GM18526 (cell line): ENCODE data around the gene LUC7L.

Source experiments
- POLR2A ChIP-seq: IDR thresholded peaks from 3 replicates; pipeline ENCODE4 v1.6.1; 2011; ENCODE audit not compliant: insufficient read length; ENCODE audit errors: extremely low read depth

Gene LUC7L

DNA sequence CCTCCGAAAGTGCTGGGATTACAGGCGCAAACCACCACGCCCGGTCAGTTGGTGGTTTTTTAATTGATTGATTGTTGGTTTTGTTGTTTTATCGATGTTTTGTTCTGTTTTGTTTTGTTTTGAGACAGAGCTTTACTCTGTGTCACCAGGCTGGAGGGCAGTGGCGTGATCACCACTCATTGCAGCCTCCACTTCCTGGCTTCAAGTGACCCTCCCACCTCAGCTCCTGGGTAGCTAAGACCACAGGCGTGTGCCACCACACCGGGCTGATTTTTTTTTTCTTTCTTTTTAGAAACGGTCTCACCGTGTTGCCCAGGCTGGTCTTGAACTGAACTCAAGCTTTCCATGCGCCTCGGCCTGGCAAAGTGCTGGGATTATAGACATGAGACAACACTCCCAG is 17.8 kb upstream of the LUC7L start:
- TF ChIP-seq POLR2A, result no peak

DNA sequence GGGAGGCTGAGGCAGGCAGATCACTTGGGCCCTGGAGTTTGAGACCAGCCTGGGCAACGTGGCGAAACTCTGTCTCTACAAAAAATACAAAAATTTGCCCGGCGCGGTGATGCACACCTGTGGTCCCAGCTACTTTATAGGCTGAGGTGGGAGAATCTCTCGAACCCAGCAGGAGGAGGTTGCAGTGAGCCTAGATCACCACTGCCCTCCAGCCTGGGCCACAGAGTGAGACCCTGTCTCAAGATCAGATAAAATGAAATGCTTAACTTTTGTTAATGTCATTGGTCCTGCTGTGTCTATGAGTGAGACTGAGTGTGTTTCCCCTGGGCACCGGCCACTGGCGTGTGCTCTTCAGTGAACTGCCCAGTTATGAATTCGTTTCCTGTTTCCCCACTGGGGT is 15.9 kb upstream of the LUC7L start:
- TF ChIP-seq POLR2A, result no peak

DNA sequence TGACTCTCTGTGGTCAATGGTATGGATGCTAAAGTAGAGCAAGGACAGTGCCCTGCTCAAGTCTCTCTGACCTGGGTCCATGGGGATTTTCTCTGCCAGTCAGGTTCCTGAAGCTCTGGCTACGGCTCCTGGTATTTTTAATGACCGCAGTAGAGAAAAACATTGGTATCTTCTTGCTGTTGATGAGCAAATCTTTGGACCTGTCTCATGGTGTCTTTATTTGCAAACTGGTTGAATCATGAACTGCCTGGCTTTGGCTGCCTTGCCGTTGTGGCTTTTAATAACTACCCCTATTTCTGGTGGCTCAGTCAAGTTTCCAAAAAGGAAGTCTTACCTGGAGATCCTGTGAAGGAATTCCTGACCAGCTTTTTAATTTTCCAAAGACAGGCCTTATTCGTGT is 14.1 kb upstream of the LUC7L start:
- no peak for TF ChIP-seq POLR2A

DNA sequence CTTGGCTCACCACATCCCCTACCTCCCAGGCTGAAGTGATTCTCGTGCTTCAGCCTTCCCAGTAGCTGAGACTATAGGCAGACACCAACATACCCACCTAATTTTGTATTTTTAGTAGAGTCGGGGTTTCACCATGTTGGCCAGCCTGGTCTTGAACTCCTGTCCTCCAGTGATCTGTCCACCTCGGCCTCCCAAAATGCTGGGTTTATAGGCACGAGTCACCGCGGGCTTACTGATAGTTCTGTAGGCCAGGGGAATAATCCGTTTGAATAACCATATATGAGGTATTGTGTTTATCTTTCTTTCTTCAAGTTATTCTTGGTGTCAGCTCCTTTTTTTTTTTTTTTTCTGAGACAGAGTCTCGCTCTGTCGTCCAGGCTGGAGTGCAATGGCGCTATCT is 13.0 kb upstream of the LUC7L start:
- TF ChIP-seq POLR2A, result no peak

DNA sequence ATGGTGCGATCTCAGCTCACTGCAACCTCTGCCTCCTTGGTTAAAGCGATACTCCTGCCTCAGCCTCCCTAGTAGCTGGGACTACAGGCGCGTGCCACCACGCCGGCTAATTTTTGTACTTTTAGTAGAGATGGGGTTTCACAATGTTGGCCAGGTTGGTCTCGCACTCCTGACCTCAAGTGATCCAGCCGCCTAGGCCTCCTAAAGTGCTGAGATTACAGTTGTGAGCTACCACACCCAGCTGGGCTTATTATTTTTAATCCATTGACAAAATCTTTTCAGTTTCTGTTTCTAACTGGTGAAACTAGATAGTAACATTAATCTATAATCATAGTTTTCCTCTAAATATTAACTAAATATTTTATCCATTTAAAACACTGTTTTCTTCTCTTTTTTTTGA is 11.3 kb upstream of the LUC7L start:
- no peak for TF ChIP-seq POLR2A

DNA sequence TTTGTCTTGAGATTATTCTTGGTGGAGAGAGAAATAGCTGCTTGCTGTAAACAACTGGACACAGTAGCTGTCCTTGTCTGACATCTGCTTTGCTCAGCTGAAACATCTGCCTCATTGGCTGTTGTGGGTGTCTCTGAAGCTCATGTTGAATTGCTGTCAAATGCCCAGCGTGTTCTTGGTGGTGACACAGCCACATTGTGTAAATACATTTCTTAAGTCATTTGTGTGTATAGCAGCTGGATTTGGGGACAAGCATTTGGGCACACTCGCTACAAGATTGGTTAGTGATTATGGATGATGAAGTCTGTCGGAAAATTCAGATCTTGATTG is 10.7 kb upstream of the LUC7L start:
- TF ChIP-seq POLR2A, result no peak

DNA sequence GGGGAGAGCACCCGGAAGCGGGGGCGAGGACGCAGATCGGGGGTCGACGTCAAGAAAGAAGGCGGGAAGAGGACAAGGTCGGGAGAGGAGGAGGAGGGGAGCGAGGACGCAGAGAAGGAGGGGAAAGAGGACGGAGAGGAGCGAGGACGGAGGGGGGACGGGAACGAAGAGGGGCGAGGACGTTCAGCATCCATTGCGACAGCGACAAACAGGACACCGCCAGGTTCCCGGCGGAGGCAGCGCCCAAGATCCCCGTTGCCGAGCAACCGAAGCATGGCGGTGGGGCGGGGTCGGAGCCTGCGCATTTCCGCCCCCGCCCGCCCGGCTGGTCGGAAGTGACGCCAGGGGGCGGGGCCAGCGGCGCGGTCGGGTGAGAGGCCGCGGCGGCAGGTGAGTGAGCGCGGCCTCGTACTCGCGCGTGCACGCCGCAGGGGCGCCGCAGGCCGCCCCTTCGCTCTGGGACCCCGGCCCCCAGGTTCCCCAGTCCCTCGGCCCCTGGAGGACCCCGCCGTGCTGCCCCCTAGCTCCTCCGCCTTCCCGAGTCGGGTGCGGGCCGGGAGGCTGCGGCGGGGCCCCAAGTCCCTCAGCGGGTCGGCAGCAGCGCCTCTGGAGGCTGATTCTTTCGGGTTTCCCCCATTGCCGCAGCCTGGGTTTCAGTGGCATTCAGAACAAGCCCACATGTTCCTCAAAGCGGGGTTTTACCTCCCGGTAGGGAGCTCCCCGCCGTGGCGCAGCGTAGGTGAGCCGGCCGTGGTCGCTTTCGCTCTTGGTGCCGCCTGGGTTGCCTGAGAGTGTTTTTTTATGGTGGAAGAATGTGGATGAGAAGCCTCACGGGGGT is 5.4 kb upstream of the LUC7L start, which contains the start of gene FAM234A:
FAM234A (plus strand) TSS at position 354 of the 838 bp plus-strand sequence. CDS start 19,593 bp downstream, outside the sequence.
- TF ChIP-seq POLR2A, result peak; percentile 93

DNA sequence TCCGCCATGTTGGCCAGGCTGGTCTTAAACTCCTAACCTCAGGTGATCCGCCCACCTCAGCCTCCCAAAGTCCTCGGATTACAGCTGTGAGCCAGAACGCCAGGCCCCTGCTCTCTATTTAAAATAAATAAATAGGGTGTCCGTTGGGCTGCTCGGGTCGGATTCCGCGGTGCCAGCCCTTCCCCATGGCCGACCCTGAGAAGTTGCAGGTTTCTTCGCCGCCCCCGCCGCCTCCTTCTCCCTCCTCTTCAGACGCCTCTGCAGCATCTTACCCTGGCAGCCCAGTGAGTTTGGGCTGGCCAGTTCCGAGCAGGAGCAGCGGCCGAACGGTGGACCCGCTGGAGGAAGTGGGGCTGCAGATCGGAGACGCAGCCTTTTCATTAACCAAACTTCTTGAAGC is 1.7 kb upstream of the LUC7L start:
- TF ChIP-seq POLR2A, result no peak

DNA sequence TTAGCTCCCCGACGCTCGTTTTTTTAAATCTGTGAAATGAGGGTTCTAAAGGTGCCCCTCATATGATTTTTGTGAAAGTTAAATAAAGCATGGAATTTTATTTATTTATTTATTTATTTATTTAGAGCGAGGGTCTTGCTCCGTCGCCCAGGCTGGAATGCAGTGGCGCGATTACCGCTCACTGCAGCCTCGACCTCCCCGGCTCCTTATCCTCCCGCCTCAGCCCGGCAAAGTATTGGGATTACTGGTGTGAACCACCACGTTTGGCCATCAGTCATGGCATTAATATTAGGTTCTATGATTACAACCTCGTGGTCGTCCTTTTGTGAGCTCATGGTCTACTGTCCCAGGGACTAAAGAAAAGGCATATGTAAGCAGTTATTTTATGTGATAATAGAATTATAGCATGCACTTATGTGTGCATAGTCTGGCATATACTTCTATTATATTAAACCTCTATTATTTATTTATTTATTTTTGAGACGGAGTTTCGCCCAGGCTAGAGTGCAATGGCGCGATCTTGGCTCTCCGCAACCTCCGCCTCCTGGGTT is 557 bp upstream of the LUC7L start:
- no peak for TF ChIP-seq POLR2A

DNA sequence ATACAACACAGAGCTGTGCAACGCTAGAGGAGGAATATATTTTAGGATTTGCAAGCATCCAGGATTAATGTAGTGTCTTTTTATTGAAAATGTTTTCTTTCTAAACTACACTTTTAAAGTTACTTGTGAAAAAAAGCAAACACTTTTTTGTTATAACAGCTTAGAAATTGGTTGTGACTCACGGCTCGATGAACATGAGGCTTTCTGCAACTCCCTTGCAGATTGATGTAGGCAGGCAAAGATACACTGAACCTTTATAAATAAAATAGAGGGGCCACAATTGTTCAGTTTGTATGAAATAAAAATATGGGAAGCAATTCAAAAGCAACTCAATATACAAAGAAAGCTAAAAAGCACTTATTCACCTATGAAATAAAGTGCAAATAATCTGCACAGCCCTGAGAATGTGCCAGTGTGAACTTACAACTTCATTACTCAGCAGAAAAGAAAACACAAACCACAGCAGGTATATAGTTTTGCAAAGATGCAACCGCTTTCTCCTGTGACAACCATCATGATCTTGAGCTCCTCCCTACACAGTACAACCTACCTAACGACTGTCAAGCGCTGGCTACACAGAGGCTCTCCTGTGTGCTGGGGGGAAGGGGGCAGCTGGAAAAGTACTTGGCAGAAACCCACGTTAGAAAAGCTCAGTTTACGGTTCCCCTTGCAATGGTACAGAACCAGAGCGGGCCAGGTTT is 948 bp downstream of the LUC7L start:
- TF ChIP-seq POLR2A, result no peak

DNA sequence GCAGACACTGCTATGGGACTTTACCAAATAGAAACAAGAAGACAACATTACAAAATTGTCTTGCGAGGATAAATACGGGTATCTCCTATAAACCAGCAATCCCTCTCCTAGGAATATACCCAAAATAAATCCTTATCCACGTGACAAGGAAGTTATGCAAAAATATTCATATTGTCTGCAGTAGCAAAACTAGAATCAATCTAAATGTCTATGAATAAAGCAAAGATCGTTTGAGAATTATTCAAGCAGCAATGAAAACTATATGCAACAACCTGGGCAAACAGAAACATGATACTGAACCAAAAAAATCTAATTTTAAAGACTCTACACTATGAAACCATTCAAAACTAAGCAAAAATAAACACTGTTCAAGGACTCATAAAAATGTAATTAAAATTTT is 9.2 kb downstream of the LUC7L start:
- no peak for TF ChIP-seq POLR2A

DNA sequence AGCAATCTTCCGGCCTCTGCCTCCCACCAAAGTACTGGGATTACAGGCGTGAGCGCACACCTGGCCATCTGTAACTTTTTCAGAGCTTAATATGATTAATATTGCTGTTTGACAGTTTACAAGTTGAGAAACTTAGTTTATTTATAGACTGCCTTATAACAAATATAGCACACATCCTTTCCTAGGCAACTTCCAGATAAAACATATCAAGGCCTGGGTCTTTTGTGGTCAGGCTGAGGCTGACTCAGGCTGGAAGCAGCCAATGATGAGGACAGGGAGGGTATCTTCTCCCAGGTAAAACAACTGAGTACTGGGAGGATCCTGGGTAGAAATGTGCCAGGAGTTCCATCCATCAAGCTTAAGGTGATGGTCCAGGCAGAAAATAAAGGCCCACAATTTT is 16.2 kb downstream of the LUC7L start:
- no peak for TF ChIP-seq POLR2A

DNA sequence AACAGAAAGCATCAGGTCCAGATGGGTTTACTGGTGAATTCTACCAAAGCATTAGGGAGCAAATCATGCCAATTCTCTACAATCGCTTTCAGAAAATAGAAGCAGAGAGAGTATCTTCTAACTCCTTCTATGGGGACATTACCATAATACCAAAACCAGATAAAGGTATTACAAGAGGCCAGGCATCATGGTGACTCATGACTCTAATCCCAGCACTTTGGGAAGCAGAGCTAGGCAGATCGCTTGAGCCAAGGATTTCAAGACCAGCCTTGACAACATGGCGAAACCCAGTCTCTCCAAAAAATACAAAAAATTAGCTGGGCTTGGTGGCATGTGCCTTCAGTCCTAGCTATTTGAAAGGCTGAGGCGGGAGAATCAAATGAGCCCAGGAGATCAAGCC is 26.0 kb downstream of the LUC7L start:
- TF ChIP-seq POLR2A, result no peak

DNA sequence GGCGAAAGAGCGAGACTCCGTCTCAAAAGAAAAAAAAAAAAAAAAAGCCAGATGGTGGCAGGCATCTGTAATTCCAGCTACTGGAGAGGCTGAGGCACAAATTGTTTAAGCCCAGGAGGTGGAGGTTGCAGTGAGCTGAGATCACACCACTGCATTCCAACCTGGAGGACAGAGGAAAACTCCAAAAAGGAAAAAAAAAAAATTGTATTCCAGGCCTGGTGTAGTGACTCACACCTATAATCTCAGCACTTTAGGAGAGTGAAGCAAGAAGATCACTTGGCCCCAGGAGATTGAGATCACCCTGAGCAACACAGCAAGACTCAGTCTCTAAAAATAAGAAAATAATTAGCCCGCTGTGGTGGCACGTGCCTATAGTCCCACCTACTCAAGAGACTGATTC is 28.9 kb downstream of the LUC7L start:
- TF ChIP-seq POLR2A, result no peak

DNA sequence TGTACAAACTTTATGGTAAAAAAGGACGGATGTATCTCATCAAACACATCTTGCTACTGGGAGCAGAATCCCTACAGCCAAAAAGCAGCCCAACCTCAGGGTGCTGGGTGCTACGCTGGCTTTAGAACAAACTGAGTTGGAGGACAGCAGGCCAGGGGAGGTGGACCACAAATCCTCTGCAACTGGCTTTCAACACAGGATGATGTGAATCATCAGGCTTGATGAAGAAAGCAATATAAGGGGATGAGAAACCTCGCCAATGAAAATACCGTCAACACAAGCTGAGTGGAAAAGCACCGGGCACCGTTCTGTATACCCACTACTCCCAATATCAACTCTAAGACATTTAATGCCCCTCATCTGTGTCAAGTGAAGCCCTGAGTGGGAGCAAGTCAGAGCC is 34.7 kb downstream of the LUC7L start:
- no peak for TF ChIP-seq POLR2A

DNA sequence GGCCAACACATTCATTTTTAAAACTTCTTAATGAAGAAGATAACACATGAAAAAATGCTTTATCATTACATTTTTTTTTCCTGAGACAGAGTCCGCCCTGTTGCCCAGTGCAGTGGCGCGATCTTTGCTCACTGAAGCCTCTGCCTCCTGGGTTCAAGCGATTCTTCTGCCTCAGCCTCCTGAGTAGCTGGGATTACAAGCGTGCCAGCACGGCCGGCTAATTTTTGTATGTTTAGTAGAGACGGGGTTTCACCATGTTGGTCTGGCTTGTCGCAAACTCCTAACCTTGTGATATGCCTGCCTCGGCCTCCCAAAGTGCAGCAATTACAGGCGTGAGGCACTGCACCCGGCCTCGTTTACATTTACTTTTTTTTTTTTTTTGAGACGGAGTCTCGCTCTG is 35.8 kb downstream of the LUC7L start:
- TF ChIP-seq POLR2A, result no peak
